ENCODE data around the gene SLC6A5. TPM values are rescaled to one million over a fixed set of nuclear protein-coding genes. Genes with fewer than 3 reads are reported as not detected.

SLC6A5 gene
- total and polyA plus RNA-seq, 2 of the 8 experiments (the other 6 are each of a cell fraction or from before 2014, with no cell fraction given): not detected

DNA sequence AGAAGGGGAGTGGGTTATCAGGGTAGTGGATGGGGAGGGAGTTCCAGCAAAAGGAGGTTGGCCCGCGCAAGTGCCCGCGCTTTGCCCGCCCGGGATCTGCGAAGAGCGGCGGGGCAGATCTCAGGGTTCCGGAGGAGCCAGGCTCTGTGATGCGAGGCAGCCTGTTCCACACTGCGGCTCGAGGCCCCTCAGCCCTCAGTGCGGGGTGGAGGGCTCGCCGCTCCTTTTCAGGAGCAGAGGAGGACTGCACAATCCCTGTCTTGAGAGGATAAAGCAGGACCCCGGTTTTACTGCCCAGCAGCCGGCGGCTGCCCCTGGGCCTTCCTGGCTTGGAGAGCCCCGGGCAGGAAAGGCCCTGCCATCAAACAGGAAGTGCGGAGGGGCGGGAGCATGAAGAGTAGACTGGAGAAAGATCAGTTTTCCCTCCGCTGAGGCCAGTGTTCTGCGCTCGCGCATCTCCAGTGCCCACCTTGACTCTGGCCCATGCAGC is 6.2 kb downstream of the SLC6A5 start (continued):
- TF ChIP-seq, protein P1, sequence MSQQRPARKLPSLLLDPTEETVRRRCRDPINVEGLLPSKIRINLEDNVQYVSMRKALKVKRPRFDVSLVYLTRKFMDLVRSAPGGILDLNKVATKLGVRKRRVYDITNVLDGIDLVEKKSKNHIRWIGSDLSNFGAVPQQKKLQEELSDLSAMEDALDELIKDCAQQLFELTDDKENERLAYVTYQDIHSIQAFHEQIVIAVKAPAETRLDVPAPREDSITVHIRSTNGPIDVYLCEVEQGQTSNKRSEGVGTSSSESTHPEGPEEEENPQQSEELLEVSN (IDR thresholded peaks at IDR 0.05): no peak
- TF ChIP-seq POLR2A (IDR thresholded peaks at IDR 0.05; ENCODE audit: control extremely low read depth in 1 of 2, low read depth in 2 of 2, low read length in 2 of 2) (no peak), SUZ12 (IDR thresholded peaks at IDR 0.05; ENCODE audit: low read length) (no peak), TBP (IDR thresholded peaks at IDR 0.05; ENCODE audit: low read depth, low read length) (no peak), FOSL1 (IDR thresholded peaks at IDR 0.05; ENCODE audit: insufficient read depth, low read depth, low read length) (no peak), JUND (IDR thresholded peaks at IDR 0.05; ENCODE audit: low read length) (no peak), GABPA (IDR thresholded peaks at IDR 0.05; ENCODE audit: borderline replicate concordance, insufficient read depth, low read length) (no peak), POU5F1 (IDR thresholded peaks at IDR 0.05; ENCODE audit: low read depth, low read length) (no peak)
